ENCODE measurements around the gene WTIP.
"Not testable (repeated sequence)": the region's sequence is repeated elsewhere in the genome, so short reads cannot be mapped to it uniquely, and the experiment has no call there.

The WTIP gene

GRCh38 chr19:34454091-34454490, 27.5 kb upstream of the WTIP start:
- Histone ChIP-seq H3K4me3 (ENCODE audit: low read depth in 1 of 2, low read length in 1 of 2) (no peak overlapping the region), H3K4me1 (ENCODE audit: control insufficient read depth in 1 of 2, insufficient read depth in 1 of 2, low read depth in 1 of 2, low read length in 1 of 2) (no peaks in the 10 kb centered on the region), H3K27ac (no peak overlapping the region), H3K9me3 (no peaks in the 10 kb centered on the region), H3K36me3 (peaks cover 81% of the 10 kb centered on the region), H3K27me3 (no peaks in the 10 kb centered on the region)
- TF ChIP-seq CTCF (IDR thresholded peaks at IDR 0.05) = no peak

- Histone ChIP-seq H3K4me1 (ENCODE audit: control insufficient read depth in 1 of 2, insufficient read depth in 1 of 2, low read depth in 1 of 2, low read length in 1 of 2) (no peaks in the 10 kb centered on the region), H3K9me3 (no peaks in the 10 kb centered on the region), H3K27ac (no peak overlapping the region), H3K27me3 (no peaks in the 10 kb centered on the region), H3K36me3 (peaks cover 83% of the 10 kb centered on the region), H3K4me3 (ENCODE audit: low read depth in 1 of 2, low read length in 1 of 2) (no peak overlapping the region)
- no peak for TF ChIP-seq CTCF (IDR thresholded peaks at IDR 0.05)
These were observed 26.9 kb upstream of the WTIP start for GRCh38 chr19:34454685-34455084.

GRCh38 chr19:34455783-34456480, 25.6 kb upstream of the WTIP start:
- H3K9me3 ChIP-seq; H3K4me1 ChIP-seq (ENCODE audit: control insufficient read depth in 1 of 2, insufficient read depth in 1 of 2, low read depth in 1 of 2, low read length in 1 of 2); H3K27ac ChIP-seq; H3K4me3 ChIP-seq (ENCODE audit: low read depth in 1 of 2, low read length in 1 of 2); H3K27me3 ChIP-seq: not testable (repeated sequence)
- H3K36me3 ChIP-seq = peaks cover 85% of the 10 kb centered on the region

- no peak overlapping the region for H3K27ac ChIP-seq
- no peaks in the 10 kb centered on the region for H3K9me3 ChIP-seq
- H3K27me3 ChIP-seq = no peaks in the 10 kb centered on the region
- no peak for TF ChIP-seq CTCF (IDR thresholded peaks at IDR 0.05)
- H3K4me1 ChIP-seq (ENCODE audit: control insufficient read depth in 1 of 2, insufficient read depth in 1 of 2, low read depth in 1 of 2, low read length in 1 of 2) = no peaks in the 10 kb centered on the region
- H3K36me3 ChIP-seq = peaks cover 87% of the 10 kb centered on the region
- no peak overlapping the region for H3K4me3 ChIP-seq (ENCODE audit: low read depth in 1 of 2, low read length in 1 of 2)
These were observed 24.1 kb upstream of the WTIP start for GRCh38 chr19:34457446-34457845.

- Histone ChIP-seq H3K4me1 (ENCODE audit: control insufficient read depth in 1 of 2, insufficient read depth in 1 of 2, low read depth in 1 of 2, low read length in 1 of 2) (no peaks in the 10 kb centered on the region), H3K27ac (no peak overlapping the region), H3K27me3 (no peaks in the 10 kb centered on the region), H3K9me3 (no peaks in the 10 kb centered on the region), H3K4me3 (ENCODE audit: low read depth in 1 of 2, low read length in 1 of 2) (no peak overlapping the region), H3K36me3 (peaks cover 87% of the 10 kb centered on the region)
- no peak for TF ChIP-seq CTCF (IDR thresholded peaks at IDR 0.05)
These were observed 22.9 kb upstream of the WTIP start for GRCh38 chr19:34458677-34459076.

- no peak for TF ChIP-seq CTCF (IDR thresholded peaks at IDR 0.05)
- peaks cover 86% of the 10 kb centered on the region for H3K36me3 ChIP-seq
- no peaks in the 10 kb centered on the region for H3K9me3 ChIP-seq
- H3K27ac ChIP-seq = no peak overlapping the region
- no peaks in the 10 kb centered on the region for H3K4me1 ChIP-seq (ENCODE audit: control insufficient read depth in 1 of 2, insufficient read depth in 1 of 2, low read depth in 1 of 2, low read length in 1 of 2)
- H3K27me3 ChIP-seq = no peaks in the 10 kb centered on the region
- no peak overlapping the region for H3K4me3 ChIP-seq (ENCODE audit: low read depth in 1 of 2, low read length in 1 of 2)
These were observed 21.9 kb upstream of the WTIP start for GRCh38 chr19:34459614-34460013.

Measured in neutrophil (primary cell).